Stomach (tissue), 9 donors: ENCODE data around the gene PDLIM7. TPM values are rescaled to one million over a fixed set of nuclear protein-coding genes. Genes with fewer than 3 reads are reported as not detected.

Experiments used
- DNase-seq, 2 donors: peaks; one replicate each; pipeline versions ENCODE4 v3.0.0 to v3.0.0-alpha.2; 2013 to 2019
- H3K27ac ChIP-seq, 5 donors: fragments of 200-600 bp in 4 of 5; sonication (generic) in 4 of 5; one replicate each; pipeline ENCODE4 v1.5.1; 2013 to 2019; ENCODE audit warnings: mild to moderate bottlenecking in 1 of 5, moderate library complexity in 1 of 5
- H3K27me3 ChIP-seq, 3 donors: fragments of 200-600 bp; sonication (generic); one replicate each; pipeline ENCODE4 v1.5.1; 2017 to 2019; ENCODE audit warnings: mixed run types in 1 of 3
- H3K36me3 ChIP-seq, 4 donors: fragments of 200-600 bp; sonication (generic); 1 replicate in 3 of 4; 2 replicates in 1 of 4; pipeline ENCODE4 v1.5.1; 2016 to 2019
- H3K4me1 ChIP-seq, 4 donors: fragments of 200-600 bp; sonication (generic); one replicate each; pipeline ENCODE4 v1.5.1; 2016 to 2019
- H3K4me3 ChIP-seq, 4 donors: fragments of 200-600 bp; sonication (generic) in 3 of 4; one replicate each; pipeline ENCODE4 v1.5.1; 2016 to 2019; ENCODE audit warnings: mild to moderate bottlenecking in 1 of 4
- H3K9me3 ChIP-seq, 4 donors: fragments of 200-600 bp; sonication (generic); one replicate each; pipeline ENCODE4 v1.5.1; 2016 to 2019
- EP300 ChIP-seq: sonication (generic); formaldehyde crosslinking; IDR thresholded peaks from one replicate; pipeline ENCODE4 v1.6.1; 2017; ENCODE audit warnings: antibody characterized with exemption
- POLR2A ChIP-seq, 4 donors: fragments of 450-650 bp; IDR thresholded peaks; one replicate each; pipeline ENCODE4 v1.6.1; 2016; ENCODE audit warnings: antibody characterized with exemption in 4 of 4, control low read depth in 2 of 4, mild to moderate bottlenecking in 1 of 4, moderate library complexity in 1 of 4
- POLR2AphosphoS5 ChIP-seq, 3 donors: sonication (generic); formaldehyde crosslinking; IDR thresholded peaks; one replicate each; pipeline ENCODE4 v1.6.1; 2016; ENCODE audit warnings: antibody characterized with exemption in 3 of 3
- WGBS, 5 donors: extraction: QIAGEN DNeasy Blood & Tissue Kit in 3 of 5; methylation state at CpG; one replicate each; pipeline versions ENCODE4 v1.1.5 to v1.1.7; 2013 to 2018; 5-methylcytosine and 5-hydroxymethylcytosine counted together
- intact Hi-C: fragments of 100-400 bp; cut with DNase I; formaldehyde crosslinking; loops from one replicate; pipeline ENCODE4 v1.15.1; 2023; ENCODE audit warnings: low total_unique reads
- polyA plus RNA-seq, 3 donors: library from polyadenylated mRNA; stranded (reverse); fragments of 200-250 nt; gene quantifications; one replicate each; pipeline ENCODE4 v1.2.3, GENCODE V29; 2013
- total RNA-seq, 5 donors: library from RNA; depleted of rRNA; stranded (reverse); fragments of >200 nt; gene quantifications; one replicate each; pipeline versions ENCODE4 v1.1.0 to v1.2.3, GENCODE V29; 2014 to 2016
- TF ChIP-seq, protein P1 (sequence below), 7 experiments: fragments of 450-650 bp in 4 of 7; fragments of 200-600 bp in 3 of 7; sonication (generic) in 3 of 7; IDR thresholded peaks; one replicate each; pipeline ENCODE4 v1.5.1; 2016 to 2019; ENCODE audit warnings: antibody characterized with exemption in 7 of 7, control low read depth in 2 of 7, mild to moderate bottlenecking in 1 of 7
- donor health status: healthy with polysubstance abuse.
- donor health status: Bipolar disorder and iron deficiency.
- donor health status: healthy.

PDLIM7 gene
- total and polyA plus RNA-seq, 8 donors = 14.6 to 142 (median 86.8) TPM

DNA sequence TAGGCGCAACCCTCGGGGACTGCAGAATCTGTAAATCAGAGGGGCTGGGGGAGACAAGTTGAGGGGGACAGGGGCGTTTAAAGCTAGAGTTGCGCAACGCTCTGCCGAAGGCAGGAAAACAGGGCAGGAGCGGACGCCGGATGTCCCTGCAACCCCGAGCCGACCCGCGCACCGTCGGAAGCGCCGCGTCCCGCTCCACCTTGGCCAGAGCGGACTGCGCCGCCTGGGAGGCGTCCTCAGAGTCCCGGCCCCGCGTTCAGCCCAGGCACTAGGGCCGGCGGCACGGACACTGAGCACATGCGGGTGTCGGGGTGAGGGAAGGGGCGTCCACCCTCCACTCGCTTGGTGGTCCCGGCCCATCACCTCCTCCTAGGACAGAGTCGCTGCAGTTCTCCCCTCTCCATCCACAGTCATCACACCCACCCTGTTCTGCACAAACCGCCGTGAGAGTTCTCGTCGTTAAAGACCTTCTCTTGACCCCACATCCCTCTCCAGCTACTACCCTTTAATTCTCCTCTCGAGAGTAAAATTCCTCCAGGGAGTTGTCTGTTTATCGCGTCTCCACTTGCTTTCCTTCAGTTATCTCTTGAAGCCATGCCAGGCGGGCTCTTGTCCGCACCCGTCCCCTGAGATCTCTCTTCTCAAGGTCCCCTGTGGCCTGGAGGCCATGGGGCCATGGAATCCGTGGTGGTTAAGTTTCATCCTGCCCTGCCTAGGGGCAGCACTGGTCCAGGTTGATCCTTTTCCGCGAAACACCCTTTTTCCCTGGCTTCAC lies 796 bp upstream of the PDLIM7 start:
- peaks cover 43 to 67% (median 58%) of the 10 kb centered on the region in 4 donors for H3K4me1 ChIP-seq
- peak overlapping the region; percentile 63 to 85 (median 82) for H3K4me3 ChIP-seq
- no peak for TF ChIP-seq POLR2AphosphoS5 (IDR thresholded peaks at IDR 0.05)
- TF ChIP-seq EP300 = no peak
- TF ChIP-seq, protein P1, sequence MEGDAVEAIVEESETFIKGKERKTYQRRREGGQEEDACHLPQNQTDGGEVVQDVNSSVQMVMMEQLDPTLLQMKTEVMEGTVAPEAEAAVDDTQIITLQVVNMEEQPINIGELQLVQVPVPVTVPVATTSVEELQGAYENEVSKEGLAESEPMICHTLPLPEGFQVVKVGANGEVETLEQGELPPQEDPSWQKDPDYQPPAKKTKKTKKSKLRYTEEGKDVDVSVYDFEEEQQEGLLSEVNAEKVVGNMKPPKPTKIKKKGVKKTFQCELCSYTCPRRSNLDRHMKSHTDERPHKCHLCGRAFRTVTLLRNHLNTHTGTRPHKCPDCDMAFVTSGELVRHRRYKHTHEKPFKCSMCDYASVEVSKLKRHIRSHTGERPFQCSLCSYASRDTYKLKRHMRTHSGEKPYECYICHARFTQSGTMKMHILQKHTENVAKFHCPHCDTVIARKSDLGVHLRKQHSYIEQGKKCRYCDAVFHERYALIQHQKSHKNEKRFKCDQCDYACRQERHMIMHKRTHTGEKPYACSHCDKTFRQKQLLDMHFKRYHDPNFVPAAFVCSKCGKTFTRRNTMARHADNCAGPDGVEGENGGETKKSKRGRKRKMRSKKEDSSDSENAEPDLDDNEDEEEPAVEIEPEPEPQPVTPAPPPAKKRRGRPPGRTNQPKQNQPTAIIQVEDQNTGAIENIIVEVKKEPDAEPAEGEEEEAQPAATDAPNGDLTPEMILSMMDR (IDR thresholded peaks at IDR 0.05) = no peak
- no peak for TF ChIP-seq POLR2A (IDR thresholded peaks at IDR 0.05)
- H3K36me3 ChIP-seq = peaks cover 0 to under 1% (median 0%) of the 10 kb centered on the region in 4 donors
- peak overlapping the region; percentile 81 to 97 (median 90) for H3K27ac ChIP-seq
- H3K27me3 ChIP-seq = no peaks in the 10 kb centered on the region
- no peaks in the 10 kb centered on the region for H3K9me3 ChIP-seq
- DNase-seq = peak in 1 of 2 donors; percentile 45
- intact Hi-C loops = no loop called here
- WGBS, 5 donors = 9 to 22% (median 12%) methylated on average over 21 to 48 of the region's 48 CpGs

DNA sequence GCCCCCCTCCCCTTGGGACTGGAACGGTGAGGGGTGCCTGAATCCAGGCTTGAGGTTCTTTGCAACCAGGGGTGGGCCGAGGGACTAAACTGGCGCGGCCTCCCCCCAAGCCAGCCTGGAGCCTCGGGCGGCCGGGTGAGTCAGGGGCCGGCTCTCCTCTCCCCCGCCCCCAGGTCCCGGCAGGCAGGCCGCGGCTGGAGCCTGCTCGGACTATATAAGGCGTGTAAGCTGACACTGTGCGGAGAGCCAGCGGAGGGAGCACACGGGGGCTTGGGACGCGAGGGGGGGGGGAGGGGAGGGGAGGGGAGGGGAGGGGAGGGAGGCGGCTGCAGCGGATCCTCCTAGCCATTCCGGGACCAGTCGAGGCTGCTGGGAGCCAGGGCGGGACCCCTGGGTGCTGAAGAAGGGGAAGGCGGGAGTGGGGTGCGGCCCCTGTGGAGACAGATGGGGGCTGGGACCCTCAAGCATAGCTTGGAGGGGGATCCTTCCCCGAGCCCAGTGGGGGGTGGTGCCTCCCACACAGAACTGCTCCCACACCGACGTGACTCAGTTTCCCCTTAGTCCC lies 595 bp downstream of the PDLIM7 start:
- WGBS, 5 donors = 0 to 5% (median 1%) methylated on average over 7 to 29 of the region's 29 CpGs
- TF ChIP-seq, protein P1 (IDR thresholded peaks at IDR 0.05) = no peak
- TF ChIP-seq POLR2AphosphoS5 (IDR thresholded peaks at IDR 0.05) = peak in 2 of 3 donors; percentile 47 to 65
- Histone ChIP-seq H3K9me3 (no peaks in the 10 kb centered on the region), H3K4me3 (peak overlapping the region; percentile 63 to 85 (median 82)), H3K27me3 (no peaks in the 10 kb centered on the region), H3K27ac (peak overlapping the region; percentile 81 to 97 (median 90)), H3K36me3 (peaks cover 4 to 11% (median 7%) of the 10 kb centered on the region in 4 donors), H3K4me1 (peaks cover 43 to 81% (median 65%) of the 10 kb centered on the region in 4 donors)
- intact Hi-C loops = no loop called here
- peak; percentile 51 to 94 for DNase-seq

DNA sequence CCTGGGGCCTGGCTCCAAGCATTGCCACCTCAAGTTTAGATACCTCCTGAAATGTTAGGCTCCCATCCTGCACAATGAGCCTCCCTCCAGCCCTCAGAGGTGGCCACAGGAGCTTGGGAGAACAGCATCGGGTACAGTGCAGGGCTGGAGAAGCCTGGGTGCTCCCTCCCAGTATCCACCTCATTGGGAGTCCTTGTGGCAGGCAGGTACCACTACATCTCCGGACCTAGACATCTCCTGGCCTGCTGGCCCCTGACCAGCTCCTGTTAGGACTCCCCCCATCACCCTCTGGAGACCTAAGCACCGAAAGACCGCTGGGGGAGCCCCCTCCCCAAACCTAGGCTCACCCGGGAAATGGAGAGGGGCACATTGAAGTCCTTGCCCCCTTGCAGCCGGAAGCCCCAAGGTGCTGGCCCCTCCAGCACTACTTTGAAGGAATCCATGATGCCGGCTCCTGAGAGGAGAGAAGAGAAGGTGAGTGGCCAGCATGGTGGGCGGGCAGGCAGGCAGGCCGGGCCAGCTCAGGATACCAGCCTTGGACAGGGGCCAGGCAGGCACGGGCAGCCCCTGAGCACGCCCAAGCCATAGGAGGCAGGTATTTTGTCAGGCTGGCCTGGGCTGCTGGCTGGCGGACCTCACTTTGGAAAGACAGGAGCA lies 1.2 kb downstream of the PDLIM7 start:
- Histone ChIP-seq H3K4me3 (peak overlapping the region; percentile 63 to 85 (median 82)), H3K27ac (peak overlapping the region; percentile 60 to 97 (median 90)), H3K27me3 (no peaks in the 10 kb centered on the region), H3K36me3 (peaks cover 4 to 17% (median 13%) of the 10 kb centered on the region in 4 donors), H3K9me3 (no peaks in the 10 kb centered on the region), H3K4me1 (peaks cover 47 to 83% (median 67%) of the 10 kb centered on the region in 4 donors)
- no peak for TF ChIP-seq EP300
- TF ChIP-seq, protein P1 (IDR thresholded peaks at IDR 0.05) = peak in 1 of 7 experiments; percentile 30
- no peak for TF ChIP-seq POLR2AphosphoS5 (IDR thresholded peaks at IDR 0.05)
- TF ChIP-seq POLR2A (IDR thresholded peaks at IDR 0.05) = no peak
- DNase-seq = peak in 1 of 2 donors; percentile 68
- intact Hi-C loops = no loop called here
- 13 to 33% (median 23%) methylated on average over 6 to 12 of the region's 12 CpGs for WGBS, 5 donors
